SK-N-MC (cell line): ENCODE results near the gene ZSWIM1.
A peak's percentile ranks its signal among the peaks of the same experiment; 100 is the strongest.
"Not testable (repeated sequence)": the region's sequence is repeated elsewhere in the genome, so short reads cannot be mapped to it uniquely, and the experiment has no call there.

Experiments
- DNase-seq: peaks from one replicate; pipeline ENCODE4 v3.0.0-alpha.2; 2011; ENCODE audit warnings: low read depth, low spot score
- H3K27ac ChIP-seq: fragments of 200-600 bp; sonication (generic); 2 replicates; pipeline ENCODE4 v1.5.1; 2016; ENCODE audit warnings: mixed run types
- H3K36me3 ChIP-seq: fragments of 200-600 bp; sonication (generic); 2 replicates; pipeline ENCODE4 v1.6.1; 2017; ENCODE audit warnings: antibody characterized with exemption, low read length, mixed read lengths; ENCODE audit not compliant: insufficient read depth
- H3K4me3 ChIP-seq: fragments of 200-600 bp; sonication (generic); 2 replicates; pipeline ENCODE4 v1.5.1; 2016
- H3K9ac ChIP-seq: fragments of 200-600 bp; sonication (generic); 2 replicates; pipeline ENCODE4 v1.8.0; 2017; ENCODE audit warnings: mixed run types, mixed read lengths; ENCODE audit not compliant: insufficient read length
- H3K9me3 ChIP-seq: fragments of 200-600 bp; sonication (generic); 2 replicates; pipeline ENCODE4 v1.6.1; 2017; ENCODE audit warnings: low read depth, mild to moderate bottlenecking, antibody characterized with exemption, low read length, moderate library complexity, mixed read lengths
- EZH2 ChIP-seq: fragments of 200-600 bp; sonication (generic); IDR thresholded peaks from one replicate; pipeline ENCODE4 v1.6.1; 2017; ENCODE audit warnings: antibody characterized with exemption
- FOXP2 ChIP-seq: optimal IDR thresholded peaks from 2 replicates; pipeline ENCODE3; 2011; ENCODE audit warnings: mild to moderate bottlenecking, moderate library complexity; ENCODE audit not compliant: insufficient read depth; ENCODE audit errors: extremely low read length, control extremely low read depth
- POLR2AphosphoS5 ChIP-seq: IDR thresholded peaks from 2 replicates; pipeline ENCODE4 v1.6.1; 2012; ENCODE audit warnings: mild to moderate bottlenecking, low read depth, low read length, borderline replicate concordance

Gene ZSWIM1

GRCh38 chr20:45924391-45925261, 43.6 kb downstream of the ZSWIM1 start:
- H3K9me3 ChIP-seq = no peaks in the 10 kb centered on the region
- H3K27ac ChIP-seq = peak overlapping the region; percentile 57; the same call in 1 of the 2 replicates
- no peaks in the 10 kb centered on the region for H3K36me3 ChIP-seq
- TF ChIP-seq POLR2AphosphoS5 (no peak), FOXP2 (no peak), EZH2 (no peak)
- no peak for DNase-seq
- H3K9ac ChIP-seq = peak overlapping the region; percentile 48
- peak overlapping the region; percentile 37; the same call in 1 of the 2 replicates for H3K4me3 ChIP-seq

- DNase-seq = no peak
- no peak overlapping the region for H3K27ac ChIP-seq
- no peak for TF ChIP-seq POLR2AphosphoS5
- TF ChIP-seq EZH2 = no peak
- no peak for TF ChIP-seq FOXP2
- no peaks in the 10 kb centered on the region for H3K36me3 ChIP-seq
- H3K9ac ChIP-seq = no peak overlapping the region
- H3K4me3 ChIP-seq = no peak overlapping the region
- H3K9me3 ChIP-seq = no peaks in the 10 kb centered on the region
Observed at GRCh38 chr20:45925821-45926506, 44.9 kb downstream of the ZSWIM1 start.

DNA sequence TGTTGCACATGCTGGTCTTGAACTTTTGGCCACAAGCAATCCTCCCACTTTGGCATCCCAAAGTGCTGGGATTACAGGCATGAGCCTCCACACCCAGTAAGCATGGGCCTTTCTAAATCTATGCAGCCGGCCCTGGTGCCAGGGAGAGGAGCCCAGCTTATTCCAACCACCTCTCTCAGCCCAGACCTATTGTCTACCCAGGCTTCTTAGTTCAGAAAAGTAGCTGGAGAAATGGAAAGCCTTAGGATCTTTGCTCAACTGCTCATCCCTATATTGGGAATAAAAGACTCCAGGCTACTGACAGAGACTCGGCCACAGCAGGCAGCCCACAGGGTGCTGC, 45.7 kb downstream of the ZSWIM1 start:
- H3K36me3 ChIP-seq = no peaks in the 10 kb centered on the region
- no peak for DNase-seq
- no peak overlapping the region for H3K27ac ChIP-seq
- TF ChIP-seq FOXP2 (no peak), POLR2AphosphoS5 (no peak), EZH2 (no peak)
- no peak overlapping the region for H3K4me3 ChIP-seq
- H3K9ac ChIP-seq = no peak overlapping the region
- no peaks in the 10 kb centered on the region for H3K9me3 ChIP-seq

- Histone ChIP-seq H3K36me3 (no peaks in the 10 kb centered on the region), H3K27ac (no peak overlapping the region), H3K9me3 (no peaks in the 10 kb centered on the region), H3K4me3 (no peak overlapping the region), H3K9ac (no peak overlapping the region)
- no peak for DNase-seq
- TF ChIP-seq FOXP2 (no peak), EZH2 (no peak), POLR2AphosphoS5 (no peak)
Observed at GRCh38 chr20:45927071-45927878, 46.2 kb downstream of the ZSWIM1 start.

DNA sequence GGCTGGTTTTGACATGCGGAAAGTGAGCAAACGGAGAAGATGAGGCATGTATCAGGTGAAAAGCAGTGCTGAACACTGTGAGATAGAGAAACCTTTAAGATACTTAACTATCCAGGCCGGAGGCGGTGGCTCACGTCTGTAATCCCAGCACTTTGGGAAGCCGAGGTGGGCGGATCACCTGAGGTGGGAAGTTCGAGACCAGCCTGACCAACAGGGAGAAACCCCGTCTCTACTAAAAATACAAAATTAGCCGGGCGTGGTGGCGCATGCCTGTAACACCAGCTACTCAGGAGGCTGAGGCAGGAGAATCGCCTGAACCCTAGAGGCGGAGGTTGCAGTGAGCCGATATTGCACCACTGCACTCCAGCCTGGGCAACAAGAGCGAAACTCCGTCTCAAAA, 50.7 kb downstream of the ZSWIM1 start:
- not testable (repeated sequence) for DNase-seq, H3K9me3 ChIP-seq, H3K36me3 ChIP-seq, H3K9ac ChIP-seq, H3K27ac ChIP-seq, H3K4me3 ChIP-seq

DNA sequence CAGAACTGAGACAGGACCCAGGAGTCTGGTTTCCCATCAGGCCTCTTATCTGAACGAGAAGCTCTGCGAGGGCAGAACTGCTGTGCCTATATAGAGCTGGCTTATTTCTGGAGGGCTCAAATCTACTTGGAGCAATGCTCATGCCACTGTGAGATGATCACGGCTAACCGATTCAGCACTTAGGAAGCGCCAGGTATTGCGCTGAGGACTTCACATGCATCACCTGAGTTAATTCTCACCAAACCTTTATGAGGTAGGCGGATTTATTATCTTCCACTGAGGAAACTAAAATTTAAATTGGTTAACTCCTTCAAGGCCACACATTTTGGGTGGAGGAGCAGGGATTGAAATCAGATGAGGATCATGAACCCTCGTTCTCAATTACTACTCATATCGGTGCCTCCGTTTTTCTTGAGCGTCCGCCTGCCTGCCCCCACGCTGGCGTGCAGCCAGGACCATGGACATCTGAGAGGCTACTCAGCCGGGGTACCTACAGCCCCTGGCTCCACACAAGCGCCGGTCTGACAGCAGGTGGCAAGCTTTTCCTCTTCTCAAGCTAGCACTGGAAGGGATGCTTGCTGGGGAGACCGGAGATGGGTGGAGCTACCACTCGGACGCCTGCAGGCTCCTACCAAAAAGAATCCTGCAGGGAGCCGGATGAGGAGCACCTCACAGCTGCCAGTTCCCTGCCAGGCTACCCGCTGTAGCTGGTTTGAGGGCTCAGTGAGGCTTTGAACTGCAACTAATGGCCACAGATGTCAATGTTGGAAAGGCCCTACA, 52.4 kb downstream of the ZSWIM1 start:
- Histone ChIP-seq H3K27ac (peak overlapping the region; percentile 100), H3K9me3 (no peaks in the 10 kb centered on the region), H3K9ac (peak overlapping the region; percentile 100), H3K4me3 (peak overlapping the region; percentile 98), H3K36me3 (peaks cover 14% of the 10 kb centered on the region)
- TF ChIP-seq POLR2AphosphoS5 (peak; percentile 68; the same call in 1 of the 2 replicates), FOXP2 (no peak), EZH2 (no peak)
- DNase-seq = peak; percentile 40

DNA sequence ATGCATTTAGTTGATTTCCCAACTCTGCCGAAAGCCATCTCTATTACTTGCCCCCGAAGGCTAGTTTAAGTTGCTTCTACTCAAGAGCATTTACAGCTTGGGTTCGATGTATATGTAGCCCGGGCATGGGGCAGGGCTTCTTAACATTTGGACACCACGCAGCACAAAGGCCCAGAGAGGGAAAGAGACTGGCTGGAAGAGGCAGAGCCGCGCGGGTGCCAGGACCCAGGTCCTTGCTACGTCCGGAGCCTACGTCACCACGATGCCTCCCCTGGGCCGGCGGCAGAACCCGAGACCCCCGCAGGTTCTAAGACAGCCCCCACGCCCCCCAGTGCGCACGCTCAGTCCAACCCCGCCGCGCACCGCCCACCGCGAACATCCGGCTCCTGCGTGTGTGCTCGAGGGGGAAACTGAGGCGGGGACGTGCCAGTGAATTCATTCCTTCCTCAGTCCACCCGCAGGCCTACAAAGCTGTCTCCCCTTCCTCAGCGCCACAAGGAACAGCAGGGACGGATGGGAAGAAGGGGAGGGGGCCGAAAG, 53.1 kb downstream of the ZSWIM1 start:
- no peak; the same call in 1 of the 2 replicates for TF ChIP-seq POLR2AphosphoS5
- no peak for TF ChIP-seq EZH2
- TF ChIP-seq FOXP2 = no peak
- no peak for DNase-seq

More for the DNA sequence above, 53.1 kb downstream of the ZSWIM1 start:
- Histone ChIP-seq H3K27ac (peak overlapping the region; percentile 100), H3K9ac (peak overlapping the region; percentile 100), H3K4me3 (peak overlapping the region; percentile 98), H3K9me3 (no peaks in the 10 kb centered on the region), H3K36me3 (peaks cover 20% of the 10 kb centered on the region)
